WTC11 (cell line): ENCODE measurements around the gene CDPF1. TPM values are rescaled to one million over a fixed set of nuclear protein-coding genes. Genes with fewer than 3 reads are reported as not detected.

Experiments
- ATAC-seq: fragments of 200-7000 bp; cut with Tn5 transposase; 2 replicates; pipeline ENCODE4 v1.10.0; 2021; ENCODE audit warnings: mild to moderate bottlenecking, moderate library complexity
- CTCF ChIA-PET: fragments of 300-600 bp; sonication (Branson Sonifier 250); formaldehyde crosslinking; loops from one replicate; lab custom pipeline; 2021; ENCODE audit warnings: antibody characterized with exemption; lab: Charles Lee
- POLR2A ChIA-PET: fragments of 350-600 bp; sonication (Branson Sonifier 250); formaldehyde crosslinking; loops from one replicate; lab custom pipeline; 2021; ENCODE audit warnings: antibody characterized with exemption; lab: Charles Lee
- DNase-seq: peaks from one replicate; pipeline ENCODE4 v3.0.0; 2021; ENCODE audit warnings: low spot score
- H3K27ac Mint-ChIP-seq: 2 replicates; pipeline ENCODE4 v1.8.0; 2021; ENCODE audit warnings: mixed read lengths
- H3K27me3 Mint-ChIP-seq: 2 replicates; pipeline ENCODE4 v1.8.0; 2021; ENCODE audit warnings: low read depth, mild to moderate bottlenecking, moderate library complexity, mixed read lengths
- H3K36me3 Mint-ChIP-seq: 2 replicates; pipeline ENCODE4 v1.8.0; 2021; ENCODE audit warnings: mixed read lengths
- H3K4me1 Mint-ChIP-seq: 2 replicates; pipeline ENCODE4 v1.8.0; 2022; ENCODE audit warnings: mixed read lengths
- H3K4me3 Mint-ChIP-seq: 2 replicates; pipeline ENCODE4 v1.8.0; 2021; ENCODE audit warnings: mild to moderate bottlenecking, moderate library complexity, mixed read lengths
- H3K9me3 Mint-ChIP-seq: 2 replicates; pipeline ENCODE4 v1.8.0; 2021; ENCODE audit warnings: mixed read lengths
- ELF4 ChIP-seq: sonication (generic); formaldehyde crosslinking; IDR thresholded peaks from 2 replicates; pipeline ENCODE4 v1.8.1; 2022; ENCODE audit warnings: low read depth, mild to moderate bottlenecking, moderate library complexity, missing genetic modification reagents
- FOXP1 ChIP-seq: sonication (generic); formaldehyde crosslinking; IDR thresholded peaks from 2 replicates; pipeline ENCODE4 v1.8.0; 2022; ENCODE audit warnings: missing genetic modification reagents, mild to moderate bottlenecking, moderate library complexity, borderline replicate concordance
- GABPB1 ChIP-seq: sonication (generic); formaldehyde crosslinking; IDR thresholded peaks from 2 replicates; pipeline ENCODE4 v1.8.1; 2023; ENCODE audit warnings: mild to moderate bottlenecking, missing genetic modification reagents
- HMGA2 ChIP-seq: fragments of 250-450 bp; sonication (Bioruptor Pico); IDR thresholded peaks from 2 replicates; pipeline ENCODE4 v1.4.0; 2021; ENCODE audit warnings: mild to moderate bottlenecking, moderate library complexity
- IRF2 ChIP-seq: sonication (generic); formaldehyde crosslinking; IDR thresholded peaks from 2 replicates; pipeline ENCODE4 v1.8.0; 2022; ENCODE audit warnings: low read depth, missing genetic modification reagents, borderline replicate concordance
- NFYB ChIP-seq: sonication (generic); formaldehyde crosslinking; conservative IDR thresholded peaks from 2 replicates; pipeline ENCODE4 v1.8.0; 2022; ENCODE audit warnings: low read depth, missing genetic modification reagents
- NR2C2 ChIP-seq: sonication (generic); formaldehyde crosslinking; IDR thresholded peaks from 2 replicates; pipeline ENCODE4 v1.8.0; 2022; ENCODE audit warnings: mild to moderate bottlenecking, missing genetic modification reagents
- RELA ChIP-seq: sonication (generic); formaldehyde crosslinking; IDR thresholded peaks from 2 replicates; pipeline ENCODE4 v1.8.1; 2022; ENCODE audit warnings: missing genetic modification reagents, mild to moderate bottlenecking, borderline replicate concordance
- SOX15 ChIP-seq: fragments of 250-450 bp; sonication (Bioruptor Pico); IDR thresholded peaks from 2 replicates; pipeline ENCODE4 v1.9.0; 2021; ENCODE audit warnings: mild to moderate bottlenecking
- USF1 ChIP-seq: sonication (generic); formaldehyde crosslinking; IDR thresholded peaks from 2 replicates; pipeline ENCODE4 v1.8.0; 2022; ENCODE audit warnings: mild to moderate bottlenecking, missing genetic modification reagents
- USF2 ChIP-seq: sonication (generic); formaldehyde crosslinking; IDR thresholded peaks from 2 replicates; pipeline ENCODE4 v1.8.1; 2023; ENCODE audit warnings: mild to moderate bottlenecking, missing genetic modification reagents, moderate library complexity
- ZNF219 ChIP-seq: sonication (generic); formaldehyde crosslinking; IDR thresholded peaks from 2 replicates; pipeline ENCODE4 v1.8.0; 2023; ENCODE audit warnings: missing genetic modification reagents, mild to moderate bottlenecking, borderline replicate concordance
- ZNF281 ChIP-seq: sonication (generic); formaldehyde crosslinking; IDR thresholded peaks from 2 replicates; pipeline ENCODE4 v1.8.0; 2023; ENCODE audit warnings: mild to moderate bottlenecking, missing genetic modification reagents
- ZNF317 ChIP-seq: sonication (generic); formaldehyde crosslinking; IDR thresholded peaks from 2 replicates; pipeline ENCODE4 v1.8.1; 2023; ENCODE audit warnings: low read depth, mild to moderate bottlenecking, moderate library complexity, missing genetic modification reagents, borderline replicate concordance
- total RNA-seq: library from RNA; stranded (reverse); gene quantifications from 3 replicates; pipeline ENCODE4 v1.2.3, GENCODE V29; 2021
- TF ChIP-seq, protein P1 (sequence below): sonication (generic); formaldehyde crosslinking; IDR thresholded peaks from 2 replicates; pipeline ENCODE4 v1.8.1; 2023; ENCODE audit warnings: mild to moderate bottlenecking, missing genetic modification reagents, moderate library complexity
- TF ChIP-seq, protein P2 (sequence below): fragments of 250-450 bp; sonication (Bioruptor Pico); IDR thresholded peaks from 2 replicates; pipeline ENCODE4 v1.9.0; 2021; ENCODE audit warnings: moderate library complexity, mild to moderate bottlenecking, inconsistent platforms, borderline replicate concordance
- TF ChIP-seq, protein P3 (sequence below): fragments of 250-450 bp; sonication (Bioruptor Pico); IDR thresholded peaks from 2 replicates; pipeline ENCODE4 v1.8.0; 2021; ENCODE audit warnings: mild to moderate bottlenecking
- TF ChIP-seq, protein P4 (sequence below): sonication (generic); formaldehyde crosslinking; IDR thresholded peaks from 2 replicates; pipeline ENCODE4 v1.8.1; 2023; ENCODE audit warnings: mild to moderate bottlenecking, missing genetic modification reagents

CDPF1 gene
- total RNA-seq, 1 experiment from 2014 or later: 11.5 TPM

DNA sequence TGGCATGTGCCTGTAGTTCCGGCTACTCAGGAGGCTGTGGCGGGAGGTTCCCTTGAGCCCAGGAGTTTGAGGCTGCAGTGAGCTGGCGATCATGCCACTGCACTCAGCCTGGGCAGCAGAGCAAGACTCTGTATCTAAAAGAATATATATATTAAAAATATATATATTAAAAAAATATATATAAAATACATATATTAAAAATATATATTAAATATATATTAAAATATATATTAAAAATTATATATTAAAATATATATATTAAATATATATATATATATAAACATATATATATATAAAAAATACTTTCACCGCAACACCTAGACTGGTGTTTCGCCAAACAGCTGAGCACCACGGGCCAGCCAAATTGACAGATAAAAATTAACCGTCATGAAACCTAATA, 26.5 kb upstream of the CDPF1 start:
- no peak for DNase-seq
- CTCF ChIA-PET: no interaction called here
- Mint-ChIP-seq H3K4me3 (no peak overlapping the region), H3K36me3 (peaks cover 30% of the 10 kb centered on the region), H3K4me1 (no peaks in the 10 kb centered on the region), H3K9me3 (peaks cover 7% of the 10 kb centered on the region), H3K27ac (no peak overlapping the region), H3K27me3 (no peaks in the 10 kb centered on the region)
- TF ChIP-seq, protein P1, sequence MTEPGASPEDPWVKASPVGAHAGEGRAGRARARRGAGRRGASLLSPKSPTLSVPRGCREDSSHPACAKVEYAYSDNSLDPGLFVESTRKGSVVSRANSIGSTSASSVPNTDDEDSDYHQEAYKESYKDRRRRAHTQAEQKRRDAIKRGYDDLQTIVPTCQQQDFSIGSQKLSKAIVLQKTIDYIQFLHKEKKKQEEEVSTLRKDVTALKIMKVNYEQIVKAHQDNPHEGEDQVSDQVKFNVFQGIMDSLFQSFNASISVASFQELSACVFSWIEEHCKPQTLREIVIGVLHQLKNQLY: no peak
- peak; percentile 95 for TF ChIP-seq HMGA2 (CRISPR knock-in tag)
- POLR2A ChIA-PET: no interaction called here
- ATAC-seq: no peak

DNA sequence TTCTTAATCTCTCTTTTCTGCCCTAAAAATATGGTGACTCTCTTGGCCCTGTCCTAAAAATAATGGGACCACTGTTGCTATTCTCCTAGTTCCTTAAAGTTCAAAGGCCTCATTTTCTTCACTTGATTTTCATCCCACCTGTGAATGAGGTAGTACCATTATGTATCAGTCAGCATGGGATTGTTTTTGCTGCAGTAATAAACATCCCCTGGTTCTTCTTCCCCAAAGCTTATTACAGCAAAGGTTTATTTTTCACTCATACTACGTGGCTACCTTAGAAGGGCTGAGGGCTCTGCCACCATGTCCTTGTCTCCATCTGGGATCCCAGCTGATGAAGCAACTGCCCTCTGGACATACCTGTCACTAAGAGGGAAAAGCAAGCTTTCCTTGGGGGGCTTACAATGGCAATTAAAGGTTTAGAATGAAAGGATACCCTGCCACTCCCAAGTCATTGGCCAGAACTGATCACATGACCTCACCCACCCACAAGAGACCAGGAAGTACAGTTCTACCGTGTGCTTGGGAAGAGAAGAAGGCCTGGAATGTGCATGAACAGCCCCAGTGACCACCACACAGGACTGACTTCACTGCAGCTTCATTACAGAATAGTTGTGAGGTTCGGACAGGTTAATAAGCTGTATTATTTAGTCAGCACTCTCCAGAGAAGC, 25.5 kb upstream of the CDPF1 start:
- TF ChIP-seq NFYB (CRISPR knock-in tag) (peak; percentile 43), ZNF317 (no peak), USF2 (peak; percentile 60; the same call in 1 of the 2 replicates), USF1 (CRISPR knock-in tag) (peak; percentile 29; the same call in 1 of the 2 replicates)
- H3K27me3 Mint-ChIP-seq: no peaks in the 10 kb centered on the region
- H3K36me3 Mint-ChIP-seq: peaks cover 28% of the 10 kb centered on the region
- ATAC-seq: no peak
- no peak overlapping the region for H3K4me3 Mint-ChIP-seq
- H3K4me1 Mint-ChIP-seq: no peaks in the 10 kb centered on the region
- H3K27ac Mint-ChIP-seq: no peak overlapping the region
- ChIA-PET POLR2A (no interaction called here), CTCF (no interaction called here)
- DNase-seq: no peak
- H3K9me3 Mint-ChIP-seq: peaks cover 7% of the 10 kb centered on the region

DNA sequence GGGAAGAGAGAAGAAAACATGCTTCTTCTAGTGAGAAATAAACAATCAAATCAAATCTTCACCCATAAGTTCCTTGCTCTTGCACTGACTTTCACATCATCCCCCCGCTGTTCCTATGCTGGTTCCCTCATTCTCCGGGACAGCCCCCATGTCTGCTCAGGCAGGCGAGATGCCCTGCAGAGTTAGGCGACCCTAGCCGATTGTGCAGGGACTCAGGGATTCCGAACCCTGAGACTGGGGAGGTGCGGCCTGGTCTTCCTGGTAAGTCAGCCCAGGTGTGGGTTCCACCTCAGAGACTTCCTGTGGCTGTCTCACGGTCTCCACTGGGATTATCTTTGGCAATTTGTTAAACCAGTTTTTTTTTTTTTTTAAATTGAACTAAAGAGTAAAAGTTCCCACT, 24.3 kb upstream of the CDPF1 start:
- ChIA-PET CTCF (no interaction called here), POLR2A (no interaction called here)
- no peak for TF ChIP-seq ELF4 (CRISPR knock-in tag)
- TF ChIP-seq RELA (CRISPR knock-in tag): no peak
- TF ChIP-seq ZNF281 (CRISPR knock-in tag): no peak
- TF ChIP-seq, protein P1: no peak
- no peak for TF ChIP-seq FOXP1 (CRISPR knock-in tag)
- no peak for TF ChIP-seq IRF2
- no peak for TF ChIP-seq ZNF219 (CRISPR knock-in tag)
- no peak for TF ChIP-seq USF1 (CRISPR knock-in tag)
- no peak for TF ChIP-seq SOX15 (CRISPR knock-in tag)
- TF ChIP-seq, protein P2, sequence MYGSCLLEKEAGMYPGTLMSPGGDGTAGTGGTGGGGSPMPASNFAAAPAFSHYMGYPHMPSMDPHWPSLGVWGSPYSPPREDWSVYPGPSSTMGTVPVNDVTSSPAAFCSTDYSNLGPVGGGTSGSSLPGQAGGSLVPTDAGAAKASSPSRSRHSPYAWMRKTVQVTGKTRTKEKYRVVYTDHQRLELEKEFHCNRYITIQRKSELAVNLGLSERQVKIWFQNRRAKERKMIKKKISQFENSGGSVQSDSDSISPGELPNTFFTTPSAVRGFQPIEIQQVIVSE (CRISPR knock-in tag): no peak
- no peak for TF ChIP-seq GABPB1
- no peak for TF ChIP-seq NR2C2 (CRISPR knock-in tag)
- TF ChIP-seq, protein P3, sequence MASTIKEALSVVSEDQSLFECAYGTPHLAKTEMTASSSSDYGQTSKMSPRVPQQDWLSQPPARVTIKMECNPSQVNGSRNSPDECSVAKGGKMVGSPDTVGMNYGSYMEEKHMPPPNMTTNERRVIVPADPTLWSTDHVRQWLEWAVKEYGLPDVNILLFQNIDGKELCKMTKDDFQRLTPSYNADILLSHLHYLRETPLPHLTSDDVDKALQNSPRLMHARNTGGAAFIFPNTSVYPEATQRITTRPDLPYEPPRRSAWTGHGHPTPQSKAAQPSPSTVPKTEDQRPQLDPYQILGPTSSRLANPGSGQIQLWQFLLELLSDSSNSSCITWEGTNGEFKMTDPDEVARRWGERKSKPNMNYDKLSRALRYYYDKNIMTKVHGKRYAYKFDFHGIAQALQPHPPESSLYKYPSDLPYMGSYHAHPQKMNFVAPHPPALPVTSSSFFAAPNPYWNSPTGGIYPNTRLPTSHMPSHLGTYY (CRISPR knock-in tag): no peak
- TF ChIP-seq, protein P4, sequence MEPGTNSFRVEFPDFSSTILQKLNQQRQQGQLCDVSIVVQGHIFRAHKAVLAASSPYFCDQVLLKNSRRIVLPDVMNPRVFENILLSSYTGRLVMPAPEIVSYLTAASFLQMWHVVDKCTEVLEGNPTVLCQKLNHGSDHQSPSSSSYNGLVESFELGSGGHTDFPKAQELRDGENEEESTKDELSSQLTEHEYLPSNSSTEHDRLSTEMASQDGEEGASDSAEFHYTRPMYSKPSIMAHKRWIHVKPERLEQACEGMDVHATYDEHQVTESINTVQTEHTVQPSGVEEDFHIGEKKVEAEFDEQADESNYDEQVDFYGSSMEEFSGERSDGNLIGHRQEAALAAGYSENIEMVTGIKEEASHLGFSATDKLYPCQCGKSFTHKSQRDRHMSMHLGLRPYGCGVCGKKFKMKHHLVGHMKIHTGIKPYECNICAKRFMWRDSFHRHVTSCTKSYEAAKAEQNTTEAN (CRISPR knock-in tag): no peak
- Mint-ChIP-seq H3K27me3 (no peaks in the 10 kb centered on the region), H3K4me1 (no peaks in the 10 kb centered on the region; the same call in 1 of the 2 replicates), H3K9me3 (peaks cover 7% of the 10 kb centered on the region), H3K27ac (no peak overlapping the region), H3K4me3 (no peak overlapping the region), H3K36me3 (peaks cover 28% of the 10 kb centered on the region)
- DNase-seq: no peak
- ATAC-seq: no peak
